Activated gamma-delta T cell treated with anti-CD3 and anti-CD28 coated beads, Interleukin-2, amount 50 U/mL, for 16 hours (primary cell): Measurements from ENCODE around the gene RYR3.

ENCODE experiments used
- DNase-seq: peaks from one replicate; pipeline ENCODE4 v3.0.0-alpha.2; 2020; ENCODE audit warnings: low read depth

Gene RYR3

GRCh38 chr15:33837294-33837693, 526.5 kb downstream of the RYR3 start:
- DNase-seq, result no peak

GRCh38 chr15:33839540-33839939, 528.8 kb downstream of the RYR3 start:
- no peak for DNase-seq

- no peak for DNase-seq
These were observed 529.8 kb downstream of the RYR3 start for GRCh38 chr15:33840615-33841014.

- no peak for DNase-seq
These were observed 533.4 kb downstream of the RYR3 start for GRCh38 chr15:33844186-33844585.

GRCh38 chr15:33844597-33844996, 533.8 kb downstream of the RYR3 start:
- DNase-seq, result no peak

- DNase-seq, result no peak
These were observed 535.4 kb downstream of the RYR3 start for GRCh38 chr15:33846142-33846541.

- no peak for DNase-seq
These were observed 536.1 kb downstream of the RYR3 start for GRCh38 chr15:33846862-33847261.

GRCh38 chr15:33848011-33848410, 537.2 kb downstream of the RYR3 start:
- no peak for DNase-seq

GRCh38 chr15:33851079-33851478, 540.3 kb downstream of the RYR3 start:
- DNase-seq, result no peak

GRCh38 chr15:33852094-33852493, 541.3 kb downstream of the RYR3 start:
- no peak for DNase-seq

GRCh38 chr15:33852570-33852969, 541.8 kb downstream of the RYR3 start:
- DNase-seq, result no peak

GRCh38 chr15:33857726-33858125, 547.0 kb downstream of the RYR3 start:
- DNase-seq, result no peak

GRCh38 chr15:33858836-33859235, 548.1 kb downstream of the RYR3 start:
- DNase-seq, result no peak

- DNase-seq, result no peak
These were observed 549.3 kb downstream of the RYR3 start for GRCh38 chr15:33859992-33860545.

- DNase-seq, result no peak
These were observed 550.0 kb downstream of the RYR3 start for GRCh38 chr15:33860754-33861153.

GRCh38 chr15:33864360-33865075, 553.8 kb downstream of the RYR3 start:
- no peak for DNase-seq

GRCh38 chr15:33865416-33865815, 554.6 kb downstream of the RYR3 start:
- no peak for DNase-seq

- DNase-seq, result no peak
These were observed 555.5 kb downstream of the RYR3 start for GRCh38 chr15:33866101-33866737.

GRCh38 chr15:33871980-33872379, 561.2 kb downstream of the RYR3 start:
- DNase-seq, result no peak

- no peak for DNase-seq
These were observed 561.8 kb downstream of the RYR3 start for GRCh38 chr15:33872416-33873106.

GRCh38 chr15:33874156-33874555, 563.4 kb downstream of the RYR3 start:
- no peak for DNase-seq

GRCh38 chr15:33882921-33883320, 572.2 kb downstream of the RYR3 start:
- DNase-seq, result no peak

- DNase-seq, result no peak
These were observed 577.4 kb downstream of the RYR3 start for GRCh38 chr15:33888176-33888575.
